Osteoblast (primary cell): Measurements from ENCODE around the gene CBX6. TPM values are rescaled to one million over a fixed set of nuclear protein-coding genes. Genes with fewer than 3 reads are reported as not detected.
A peak's percentile ranks its signal among the peaks of the same experiment; 100 is the strongest.

ENCODE experiments used
- DNase-seq: peaks from one replicate; pipeline ENCODE4 v3.0.0; 2011; ENCODE audit warnings: low spot score, mixed read lengths; ENCODE audit not compliant: insufficient read length; ENCODE audit errors: missing footprints
- H2AFZ ChIP-seq: 2 replicates; pipeline ENCODE4 v1.6.0; 2011; ENCODE audit warnings: mild to moderate bottlenecking, low read length
- H3K27ac ChIP-seq: 2 replicates; pipeline ENCODE4 v1.5.1; 2011; ENCODE audit warnings: mild to moderate bottlenecking, low read depth, low read length, moderate library complexity
- H3K27me3 ChIP-seq: 2 replicates; pipeline ENCODE4 v1.6.0; 2012; ENCODE audit warnings: mild to moderate bottlenecking, control low read depth, inconsistent platforms, low read length, moderate library complexity; ENCODE audit not compliant: insufficient read depth
- H3K36me3 ChIP-seq: 2 replicates; pipeline ENCODE4 v1.5.1; 2011; ENCODE audit warnings: mild to moderate bottlenecking, low read length, control low read depth, moderate library complexity; ENCODE audit not compliant: insufficient read depth
- H3K4me1 ChIP-seq: 2 replicates; pipeline ENCODE4 v1.5.1; 2011; ENCODE audit warnings: mild to moderate bottlenecking, low read length, control low read depth, moderate library complexity; ENCODE audit not compliant: insufficient read depth
- H3K4me2 ChIP-seq: 2 replicates; pipeline ENCODE4 v1.6.0; 2011; ENCODE audit warnings: mild to moderate bottlenecking, low read length; ENCODE audit not compliant: insufficient read depth
- H3K4me3 ChIP-seq: fragments of 200-600 bp; sonication (generic); 3 replicates; pipeline ENCODE4 v1.5.1; 2012; ENCODE audit warnings: mild to moderate bottlenecking, low read length, inconsistent platforms; ENCODE audit not compliant: insufficient read depth
- H3K79me2 ChIP-seq: 2 replicates; pipeline ENCODE4 v1.6.0; 2012; ENCODE audit warnings: mild to moderate bottlenecking, low read length, control low read depth, inconsistent platforms; ENCODE audit not compliant: insufficient read depth
- H3K9me3 ChIP-seq: 2 replicates; pipeline ENCODE4 v1.5.1; 2011; ENCODE audit warnings: low read depth, low read length, control low read depth
- H4K20me1 ChIP-seq: 2 replicates; pipeline ENCODE4 v1.6.0; 2012; ENCODE audit warnings: mild to moderate bottlenecking, low read length, control low read depth; ENCODE audit not compliant: insufficient read depth
- total RNA-seq: library from RNA; depleted of rRNA; stranded (reverse); fragments of >200 nt; gene quantifications from 2 replicates; pipeline ENCODE4 v1.2.3, GENCODE V29; 2012
- TF ChIP-seq, protein P1 (sequence below): IDR thresholded peaks from 2 replicates; pipeline ENCODE4 v1.5.1; 2011; ENCODE audit warnings: mild to moderate bottlenecking, low read depth, low read length, moderate library complexity; ENCODE audit errors: extremely low read depth

The CBX6 gene
- total RNA-seq, 1 donor, result 58.6 TPM

DNA sequence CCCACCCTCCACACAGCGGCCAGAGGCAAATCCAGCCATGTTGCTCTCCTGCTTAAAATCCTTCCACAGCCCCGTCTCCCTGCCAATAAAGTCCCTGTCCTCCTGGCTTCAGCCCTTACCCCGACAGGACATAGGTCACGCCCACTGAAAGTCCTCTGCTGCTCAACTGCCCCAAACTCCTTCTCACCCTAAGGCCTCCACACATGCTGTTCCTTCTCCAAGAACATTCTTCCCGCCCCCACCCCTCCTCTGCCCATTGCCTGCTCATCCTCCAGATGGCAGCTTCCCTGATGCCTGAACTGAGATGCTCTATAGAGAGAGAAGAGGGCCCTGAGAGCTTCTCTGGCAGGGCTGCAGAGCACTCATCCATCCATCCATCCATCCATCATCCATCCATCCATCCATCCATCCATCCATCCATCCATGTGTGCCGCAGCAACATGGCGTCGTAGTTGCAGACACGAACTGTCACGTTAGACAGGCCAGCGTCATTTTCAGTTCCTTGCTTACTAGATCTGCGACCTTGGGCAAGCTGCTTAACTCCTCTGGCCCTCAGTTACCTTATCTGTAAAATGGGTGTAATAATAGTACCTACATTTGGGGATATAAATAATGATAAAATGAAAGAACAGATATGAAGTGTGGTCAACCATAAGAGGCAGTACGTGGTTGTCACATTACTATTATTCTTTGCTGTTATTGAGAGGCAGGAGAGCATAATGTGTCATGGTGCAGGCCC lies 37.6 kb downstream of the CBX6 start:
- peaks cover 4% of the 10 kb centered on the region for H3K27me3 ChIP-seq
- TF ChIP-seq, protein P1, sequence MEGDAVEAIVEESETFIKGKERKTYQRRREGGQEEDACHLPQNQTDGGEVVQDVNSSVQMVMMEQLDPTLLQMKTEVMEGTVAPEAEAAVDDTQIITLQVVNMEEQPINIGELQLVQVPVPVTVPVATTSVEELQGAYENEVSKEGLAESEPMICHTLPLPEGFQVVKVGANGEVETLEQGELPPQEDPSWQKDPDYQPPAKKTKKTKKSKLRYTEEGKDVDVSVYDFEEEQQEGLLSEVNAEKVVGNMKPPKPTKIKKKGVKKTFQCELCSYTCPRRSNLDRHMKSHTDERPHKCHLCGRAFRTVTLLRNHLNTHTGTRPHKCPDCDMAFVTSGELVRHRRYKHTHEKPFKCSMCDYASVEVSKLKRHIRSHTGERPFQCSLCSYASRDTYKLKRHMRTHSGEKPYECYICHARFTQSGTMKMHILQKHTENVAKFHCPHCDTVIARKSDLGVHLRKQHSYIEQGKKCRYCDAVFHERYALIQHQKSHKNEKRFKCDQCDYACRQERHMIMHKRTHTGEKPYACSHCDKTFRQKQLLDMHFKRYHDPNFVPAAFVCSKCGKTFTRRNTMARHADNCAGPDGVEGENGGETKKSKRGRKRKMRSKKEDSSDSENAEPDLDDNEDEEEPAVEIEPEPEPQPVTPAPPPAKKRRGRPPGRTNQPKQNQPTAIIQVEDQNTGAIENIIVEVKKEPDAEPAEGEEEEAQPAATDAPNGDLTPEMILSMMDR, result no peak
- H3K79me2 ChIP-seq, result no peaks in the 10 kb centered on the region
- no peaks in the 10 kb centered on the region for H3K9me3 ChIP-seq
- no peaks in the 10 kb centered on the region for H4K20me1 ChIP-seq
- H3K4me2 ChIP-seq, result no peak overlapping the region
- H3K4me1 ChIP-seq, result peaks cover 13% of the 10 kb centered on the region
- H3K27ac ChIP-seq, result no peak overlapping the region
- H2AFZ ChIP-seq, result no peak overlapping the region
- H3K36me3 ChIP-seq, result no peaks in the 10 kb centered on the region
- peak; percentile 87 for DNase-seq
- no peak overlapping the region for H3K4me3 ChIP-seq

DNA sequence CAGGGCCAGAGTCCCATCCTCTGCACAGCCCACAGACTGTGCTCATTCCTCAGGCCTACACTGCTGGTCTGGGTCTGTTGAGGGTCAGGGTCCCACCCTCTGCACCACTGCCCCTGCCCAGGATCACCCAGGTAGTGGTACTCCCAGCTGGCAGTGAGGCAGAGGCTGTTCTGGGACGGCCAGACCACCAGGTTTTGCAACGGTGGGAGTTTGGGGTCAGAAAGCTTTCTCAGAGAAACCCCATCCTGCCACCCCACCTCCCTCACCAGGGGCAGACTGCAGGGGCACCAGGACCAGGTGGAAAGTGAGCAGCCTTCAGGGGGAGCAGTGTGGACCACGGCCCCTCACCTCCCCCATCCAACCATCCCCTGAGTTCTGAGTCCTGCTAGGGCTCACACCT lies 39.0 kb downstream of the CBX6 start:
- H3K4me2 ChIP-seq, result no peak overlapping the region
- no peaks in the 10 kb centered on the region for H3K79me2 ChIP-seq
- H3K36me3 ChIP-seq, result no peaks in the 10 kb centered on the region
- TF ChIP-seq, protein P1, result no peak
- peaks cover 13% of the 10 kb centered on the region for H3K4me1 ChIP-seq
- no peak overlapping the region for H2AFZ ChIP-seq
- no peak overlapping the region for H3K4me3 ChIP-seq
- no peaks in the 10 kb centered on the region for H3K27me3 ChIP-seq
- no peak for DNase-seq
- H3K9me3 ChIP-seq, result no peaks in the 10 kb centered on the region
- H3K27ac ChIP-seq, result no peak overlapping the region
- H4K20me1 ChIP-seq, result no peaks in the 10 kb centered on the region

DNA sequence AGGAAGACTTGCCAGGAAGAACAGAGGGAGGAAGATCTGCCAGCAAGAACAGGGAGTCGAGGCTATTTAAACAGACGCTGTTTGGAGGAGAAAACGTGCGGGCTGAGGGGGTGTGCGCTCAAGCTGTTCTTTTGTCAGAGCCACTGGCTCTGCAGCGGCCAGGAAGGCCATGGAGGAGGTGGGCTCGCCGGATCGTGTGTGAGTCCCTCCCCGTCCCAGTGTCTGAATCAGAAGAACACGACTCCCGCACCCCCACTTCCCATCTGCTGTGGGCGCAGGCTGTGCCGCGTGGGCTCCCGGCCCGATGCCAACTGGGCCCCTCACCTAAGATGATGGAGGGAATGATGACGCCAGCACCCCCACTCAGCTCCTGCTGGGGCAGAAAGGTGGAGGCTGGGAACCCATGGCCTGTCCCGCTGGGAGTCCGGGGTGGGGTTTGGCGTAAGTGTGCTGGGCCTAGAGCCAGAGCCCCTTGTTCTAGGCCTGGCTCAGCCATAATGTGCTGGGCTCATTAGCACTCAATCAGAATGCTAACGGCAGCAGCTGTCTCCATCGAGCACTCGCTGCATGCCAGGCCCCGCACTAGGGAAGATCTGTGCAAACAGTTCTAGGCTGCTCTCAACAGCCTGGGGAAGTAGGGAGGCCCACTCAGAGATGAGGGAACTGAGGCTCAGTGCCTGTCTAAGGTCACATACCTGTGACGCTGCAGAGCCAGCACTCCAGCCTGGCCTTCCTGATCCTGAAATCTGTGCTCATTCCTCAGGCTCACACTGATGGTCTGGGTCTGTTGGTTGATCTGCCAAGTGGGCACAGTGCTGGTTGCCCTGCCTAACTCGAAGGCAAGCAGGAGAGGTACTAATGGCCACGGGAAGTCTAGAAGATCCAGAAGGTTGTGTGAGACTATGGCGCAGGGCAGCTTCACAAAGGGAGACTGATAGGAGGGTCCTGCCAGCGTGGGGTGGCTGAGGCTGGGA lies 39.7 kb downstream of the CBX6 start:
- DNase-seq, result peak; percentile 65
- Histone ChIP-seq H3K4me2 (no peak overlapping the region), H3K79me2 (no peaks in the 10 kb centered on the region), H3K4me1 (peaks cover 13% of the 10 kb centered on the region), H3K36me3 (no peaks in the 10 kb centered on the region), H4K20me1 (no peaks in the 10 kb centered on the region), H3K27ac (no peak overlapping the region), H3K4me3 (no peak overlapping the region), H2AFZ (no peak overlapping the region), H3K27me3 (no peaks in the 10 kb centered on the region), H3K9me3 (no peaks in the 10 kb centered on the region)
- TF ChIP-seq, protein P1, result no peak
